Measurements from ENCODE around the gene SCYL3.
"Not testable (repeated sequence)": the region's sequence is repeated elsewhere in the genome, so short reads cannot be mapped to it uniquely, and the experiment has no call there.

SCYL3 gene

DNA sequence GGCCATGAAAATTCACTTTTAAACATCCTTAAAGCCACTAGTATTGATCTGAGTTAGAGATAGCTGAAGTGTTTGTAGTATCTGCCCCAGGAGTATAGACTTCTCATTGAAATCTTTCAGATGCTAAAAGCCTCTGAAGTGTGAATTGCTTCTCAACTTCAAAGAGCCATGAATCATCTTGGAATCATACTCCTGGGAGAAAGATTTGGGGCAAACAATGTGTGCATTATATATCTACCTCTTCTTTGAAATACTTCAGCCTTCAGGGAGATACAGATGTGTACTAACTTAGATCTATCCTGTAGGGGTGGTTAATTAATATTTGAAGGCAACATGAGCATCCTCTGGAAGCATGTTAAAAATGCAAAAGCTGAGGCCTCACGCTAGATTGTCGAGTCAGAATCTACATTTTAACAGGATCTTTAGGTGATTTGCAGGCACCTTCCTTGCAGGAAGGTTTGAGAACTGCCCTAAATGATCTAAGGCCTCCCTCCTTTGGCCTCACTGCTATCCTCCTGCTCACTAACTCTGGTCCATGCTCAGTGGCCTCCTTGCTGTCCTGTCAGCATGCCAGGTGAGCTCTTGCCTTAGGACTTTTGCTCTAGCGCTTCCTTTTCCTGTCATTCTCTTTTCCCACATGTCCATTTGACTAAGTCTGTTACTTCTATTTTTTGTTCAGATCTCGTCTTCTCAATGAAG, 6.0 kb upstream of the SCYL3 start:
- DNase-seq (ENCODE audit: low read depth): no peak

DNA sequence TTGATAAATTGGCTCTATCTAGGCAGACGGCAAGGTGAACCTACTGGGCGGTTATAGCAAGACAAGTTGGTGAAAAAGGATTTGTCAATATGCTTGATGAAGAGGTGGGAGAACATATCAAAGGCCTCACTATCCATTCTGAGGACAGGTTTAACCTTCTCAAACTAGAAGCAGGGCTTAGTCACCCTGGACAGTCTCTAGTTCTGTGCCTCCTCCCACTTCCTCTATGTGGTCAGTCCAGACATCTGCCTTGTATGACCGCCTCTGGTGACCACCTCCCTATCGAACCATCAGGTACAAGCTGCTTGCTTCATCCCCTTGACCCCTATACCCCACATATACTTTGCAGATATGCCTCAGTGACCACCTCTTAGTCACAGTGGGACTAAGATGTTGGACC, 2.3 kb upstream of the SCYL3 start:
- DNase-seq (ENCODE audit: low read depth): no peak

DNA sequence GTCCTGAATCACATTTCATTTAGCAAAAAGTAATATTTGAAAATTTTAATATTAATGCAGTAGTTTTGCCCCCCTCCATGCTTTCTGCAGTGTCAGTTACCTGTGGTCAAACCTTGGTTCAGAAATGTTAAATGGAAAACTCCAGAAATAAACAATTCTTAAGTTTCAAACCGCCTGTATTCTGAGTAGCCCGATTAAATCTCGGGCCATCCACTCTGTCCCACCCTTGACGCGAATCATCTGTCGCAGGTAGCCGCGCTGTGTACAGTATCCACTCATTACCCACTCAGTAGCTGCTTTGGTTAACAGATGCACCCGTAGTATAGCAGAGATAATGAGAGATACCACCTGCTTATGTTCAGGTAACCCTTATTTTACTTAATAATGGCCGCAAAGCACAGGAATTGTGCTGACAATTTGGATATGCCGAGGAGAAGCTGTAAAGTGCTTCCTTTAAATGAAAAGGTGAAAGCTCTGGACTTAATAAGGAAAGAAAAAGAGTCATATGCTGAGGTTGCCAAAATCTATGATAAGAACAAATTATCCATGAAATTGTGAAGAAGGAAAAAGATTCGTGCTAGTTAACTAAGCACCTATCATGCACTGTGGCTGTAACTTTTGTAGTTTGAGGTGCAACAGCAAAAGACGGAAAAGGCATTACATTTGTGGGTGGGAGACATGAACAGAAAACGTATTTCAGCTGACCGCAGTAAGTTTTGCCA, 889 bp upstream of the SCYL3 start:
- no peak for DNase-seq (ENCODE audit: low read depth)

DNA sequence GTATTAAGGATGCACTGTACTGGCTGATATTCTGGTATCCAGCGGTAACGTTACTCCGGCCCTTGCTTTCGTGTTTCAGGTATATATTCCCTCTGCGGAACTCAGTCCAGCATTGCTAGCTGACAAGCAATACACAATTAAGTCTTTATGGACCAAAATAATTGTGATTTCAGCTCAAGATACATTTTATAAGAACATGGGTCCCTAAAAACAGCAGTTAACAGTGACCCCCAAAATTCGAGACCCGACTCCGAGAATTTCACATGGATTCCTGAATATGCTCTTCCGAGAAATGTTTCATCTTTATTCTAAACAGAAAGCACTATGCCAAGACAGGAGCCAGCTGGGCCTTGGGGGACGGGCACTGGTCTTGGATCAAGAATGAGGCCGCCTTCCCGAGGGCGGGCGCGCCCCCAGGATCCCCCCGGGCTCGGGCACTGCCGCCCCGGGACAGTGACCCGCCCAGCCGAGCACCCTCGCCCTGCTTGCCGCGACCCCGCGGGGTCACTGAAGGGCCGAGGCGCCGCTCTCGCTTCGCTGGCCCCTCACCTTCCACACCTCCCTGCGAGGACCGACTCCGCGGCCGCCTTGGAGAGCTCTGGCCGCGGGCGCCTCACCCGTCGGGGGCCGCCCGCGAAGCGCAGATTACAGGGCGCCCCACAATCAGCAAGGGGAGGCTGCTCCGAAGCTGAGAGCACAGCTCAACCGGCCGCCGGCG, 610 bp downstream of the SCYL3 start:
- DNase-seq (ENCODE audit: low read depth): peak; percentile 19

DNA sequence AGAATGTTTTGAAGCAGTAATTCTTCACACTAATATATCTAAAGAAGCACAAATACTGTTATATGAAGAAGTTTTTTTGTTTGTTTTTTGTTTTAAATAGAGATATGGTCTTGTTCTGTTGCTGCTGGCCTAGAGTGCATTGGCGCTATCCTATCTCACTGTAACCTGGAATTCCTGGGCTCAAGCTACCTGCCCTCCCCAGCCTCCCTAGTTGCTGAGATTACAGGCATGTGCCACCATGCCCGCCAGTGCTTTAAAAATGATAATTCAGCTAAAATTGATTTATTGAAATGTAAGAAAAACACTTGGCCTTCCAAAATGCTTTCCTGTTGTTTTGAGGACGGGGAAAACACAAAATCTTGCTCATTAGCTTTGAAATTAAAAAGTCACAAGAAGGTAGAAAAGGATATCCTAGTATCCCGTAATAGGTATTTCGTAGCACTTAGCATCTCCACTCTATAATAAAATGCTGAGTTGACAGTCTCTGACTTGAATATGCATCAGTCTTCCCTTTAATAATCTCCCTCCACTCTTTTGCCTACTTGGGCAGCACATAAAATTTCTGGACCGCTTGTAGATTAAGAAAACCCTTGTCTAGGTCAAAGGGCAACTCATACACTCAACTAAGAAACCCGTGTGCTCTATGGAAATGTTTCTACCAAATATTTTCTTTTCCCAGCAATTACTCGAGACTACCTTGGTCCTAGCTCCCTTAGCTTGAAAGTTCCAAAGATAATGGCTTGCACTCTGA, 1.3 kb downstream of the SCYL3 start:
- DNase-seq (ENCODE audit: low read depth): no peak

DNA sequence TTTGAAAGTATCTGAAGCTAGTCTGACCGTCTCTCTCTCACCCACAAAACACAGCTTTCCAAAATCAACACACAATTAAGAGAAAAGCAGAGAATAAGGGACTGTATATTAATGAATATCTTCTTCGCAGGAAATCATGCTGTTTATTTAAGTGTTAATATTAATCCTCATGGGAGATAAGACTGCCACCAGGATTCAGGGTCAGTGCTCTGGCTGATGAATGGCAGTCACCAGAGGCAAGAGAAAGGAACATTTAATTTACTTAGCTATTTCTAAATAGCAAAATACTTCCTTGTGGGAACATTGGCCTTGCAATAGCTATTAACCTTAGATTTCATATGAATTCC, 2.2 kb downstream of the SCYL3 start:
- DNase-seq (ENCODE audit: low read depth): no peak

DNA sequence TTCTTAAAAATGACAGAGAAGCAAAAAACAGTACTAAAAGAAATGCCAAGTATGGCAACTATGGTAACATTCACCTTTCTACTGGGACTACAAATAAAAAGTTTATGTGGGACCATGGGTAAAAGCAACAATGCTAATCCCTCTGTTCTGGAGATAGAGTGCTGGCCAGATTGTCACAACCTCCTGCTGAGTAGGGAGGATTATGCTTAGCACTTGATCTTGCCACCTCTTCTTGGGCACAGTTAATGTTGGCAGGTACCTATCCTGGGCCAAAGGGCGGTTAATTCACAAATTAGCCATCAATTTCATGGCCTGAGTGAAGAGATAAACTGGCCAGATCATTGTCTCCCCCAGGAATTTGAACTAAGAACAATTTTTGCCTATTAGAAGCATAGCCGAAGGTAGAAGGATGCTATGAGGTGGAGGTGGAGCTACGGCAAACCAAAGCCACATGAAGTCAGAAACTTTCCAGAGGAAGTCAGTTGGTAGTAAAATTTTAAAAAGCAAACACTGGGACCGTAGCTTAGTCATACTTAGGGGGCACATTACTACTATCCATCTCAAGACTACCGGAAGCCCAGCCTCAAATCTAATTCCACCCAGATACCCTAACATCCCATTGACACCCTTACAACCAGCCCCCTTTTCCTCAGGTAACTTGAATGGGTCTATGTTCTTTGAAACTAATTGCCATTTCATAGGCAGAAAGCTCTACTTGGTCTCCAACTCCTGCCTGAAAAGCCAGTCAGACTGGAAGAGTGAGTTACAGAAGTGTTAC, 2.7 kb downstream of the SCYL3 start:
- peak; percentile 30 for DNase-seq (ENCODE audit: low read depth)

DNA sequence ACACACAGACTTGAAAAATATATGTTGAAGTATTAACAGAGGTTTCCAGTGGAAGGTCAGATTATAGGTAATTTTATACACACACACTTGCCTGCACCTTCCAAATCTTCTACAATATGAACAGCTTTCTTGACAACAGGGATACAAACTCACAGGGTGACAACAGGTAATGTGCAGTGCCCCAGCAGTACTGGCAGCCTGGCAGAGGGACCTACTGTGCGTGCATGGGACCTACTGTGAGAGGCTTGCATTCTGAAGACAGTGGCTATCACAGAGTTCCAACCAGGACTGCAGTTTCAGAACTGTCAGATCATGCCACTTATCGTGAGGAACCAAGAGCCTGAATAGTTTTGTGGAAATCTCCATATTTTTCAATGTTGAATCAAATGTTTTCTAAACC, 3.8 kb downstream of the SCYL3 start:
- no peak for DNase-seq (ENCODE audit: low read depth)

DNA sequence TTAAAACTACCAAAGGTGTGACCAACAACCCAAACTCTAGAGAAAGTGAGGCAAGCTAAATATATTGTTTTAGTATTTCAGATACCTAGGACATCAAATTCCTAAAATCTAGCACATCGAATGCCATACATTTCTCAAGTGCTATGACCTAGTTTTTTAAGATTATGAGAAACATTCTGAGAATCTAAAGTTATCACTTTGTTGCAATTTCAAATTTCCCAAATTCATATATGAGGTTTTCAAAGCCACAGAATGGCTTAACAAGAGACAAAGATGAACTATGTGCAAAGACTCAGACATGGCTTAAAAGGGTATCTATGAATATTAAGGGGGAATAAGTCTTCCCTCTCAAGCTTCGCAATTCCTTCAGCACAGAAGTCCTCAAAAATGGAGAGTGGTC, 6.8 kb downstream of the SCYL3 start:
- no peak for DNase-seq (ENCODE audit: low read depth)

DNA sequence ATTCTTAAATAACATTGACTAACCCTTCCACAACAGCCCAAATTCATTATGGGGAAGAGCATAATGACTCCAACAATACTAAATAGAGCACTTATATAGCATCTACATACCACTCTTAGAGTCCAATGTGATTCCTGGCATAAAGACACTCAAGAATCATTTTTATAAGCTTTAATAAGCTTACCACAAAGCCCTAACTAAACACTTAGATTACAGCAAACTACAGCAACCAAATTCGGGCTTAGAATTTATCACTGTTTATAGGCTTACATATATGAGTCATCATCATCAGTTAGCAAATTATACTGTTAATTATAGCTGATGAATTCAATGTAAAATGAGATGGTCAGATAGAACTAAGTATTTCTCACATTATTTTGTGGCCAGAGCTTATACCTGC, 7.3 kb downstream of the SCYL3 start:
- DNase-seq (ENCODE audit: low read depth): no peak

DNA sequence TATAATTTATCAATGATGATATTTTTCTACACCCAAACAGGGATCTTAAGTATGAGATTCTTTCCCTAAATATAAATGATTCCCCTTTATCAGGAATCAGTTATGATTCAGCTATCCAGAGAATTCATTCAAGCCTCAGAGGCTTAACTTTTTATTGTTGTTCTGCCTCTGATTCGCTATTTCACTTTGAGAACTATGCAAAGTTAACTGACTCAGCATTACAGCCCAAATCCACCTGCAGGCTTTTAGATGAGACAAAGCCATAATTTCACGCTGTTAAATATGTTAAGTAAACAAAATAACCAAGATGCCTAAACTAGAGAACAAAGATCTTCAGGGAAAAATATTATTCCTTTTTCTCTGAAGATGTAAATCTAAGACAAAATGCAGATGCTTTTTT, 8.5 kb downstream of the SCYL3 start:
- no peak for DNase-seq (ENCODE audit: low read depth)

DNA sequence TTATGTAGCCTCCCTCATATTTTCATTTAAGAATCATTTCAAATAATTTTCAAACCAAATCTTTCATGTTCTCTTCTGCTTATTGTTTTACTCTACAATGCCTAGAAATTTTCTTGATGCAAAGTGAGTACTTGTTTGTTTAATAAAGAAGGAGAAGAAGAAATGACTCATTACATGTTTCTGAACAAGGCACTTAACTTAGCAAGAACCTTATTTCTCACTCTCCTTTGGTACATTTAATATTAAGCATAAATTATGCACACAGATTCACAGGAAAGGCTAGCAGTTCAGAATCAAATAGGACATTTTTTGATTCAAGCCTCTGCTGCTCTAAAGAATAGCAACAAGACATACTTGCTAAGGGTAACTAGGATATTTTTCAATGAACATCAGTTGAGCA, 9.1 kb downstream of the SCYL3 start:
- no peak for DNase-seq (ENCODE audit: low read depth)

DNA sequence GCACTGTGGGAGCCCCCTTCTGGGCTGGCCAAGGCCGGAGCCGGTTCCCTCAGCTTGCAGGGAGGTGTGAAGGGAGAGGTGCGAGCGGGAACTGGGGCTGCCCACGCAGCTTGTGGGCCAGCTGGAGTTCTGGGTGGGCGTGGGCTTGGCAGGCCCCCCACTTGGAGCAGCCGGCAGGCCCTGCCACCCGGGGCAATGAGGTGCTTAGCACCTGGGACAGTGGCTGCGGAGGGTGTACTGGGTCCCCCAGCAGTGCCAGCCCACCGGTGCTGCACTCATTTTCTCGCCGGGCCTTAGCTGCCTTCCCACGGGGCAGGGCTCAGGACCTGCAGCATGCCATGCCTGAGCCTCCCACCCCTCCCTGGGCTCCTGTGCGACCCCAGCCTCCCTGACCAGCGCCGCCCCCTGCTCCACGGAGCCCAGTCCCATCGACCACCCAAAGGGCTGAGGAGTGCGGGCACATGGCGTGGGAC, 11.6 kb downstream of the SCYL3 start:
- no peak for DNase-seq (ENCODE audit: low read depth)

DNA sequence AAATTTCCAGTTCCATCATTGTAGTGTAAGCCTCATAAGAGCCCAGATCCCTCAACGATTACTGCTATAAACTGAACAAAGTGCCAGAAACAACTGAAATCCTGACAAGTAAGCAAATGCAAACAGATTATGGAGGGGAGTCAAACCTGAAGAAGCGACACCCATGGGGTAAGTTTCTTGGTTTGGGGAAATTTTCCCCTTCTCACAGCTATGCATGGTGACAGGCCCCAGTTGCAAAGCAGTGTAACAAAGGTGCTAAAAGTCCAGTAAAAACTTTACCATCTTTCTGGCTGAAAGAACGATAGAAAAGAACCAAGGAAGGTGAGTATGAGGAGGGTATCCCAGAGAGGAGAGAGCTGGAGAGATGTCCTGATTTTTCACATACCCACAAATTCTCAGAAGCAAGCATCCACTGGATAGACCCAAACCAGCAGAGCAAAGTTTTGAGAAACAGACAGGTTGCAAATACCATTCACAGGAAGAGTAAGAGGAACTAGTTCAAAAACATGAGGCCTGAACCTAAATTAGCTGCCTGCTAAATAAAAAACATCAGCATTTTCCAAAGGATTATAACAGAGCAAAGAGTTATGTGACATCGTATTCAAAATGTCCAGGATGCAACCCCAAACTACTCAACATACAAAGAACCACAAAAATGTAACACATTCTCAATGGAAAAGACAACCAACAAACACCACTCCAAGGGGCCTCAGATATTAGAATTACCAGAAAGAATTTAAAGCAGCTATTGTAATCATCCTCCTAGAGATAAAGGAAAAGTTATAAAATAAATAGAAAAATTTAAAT, 14.5 kb downstream of the SCYL3 start:
- DNase-seq (ENCODE audit: low read depth): no peak

DNA sequence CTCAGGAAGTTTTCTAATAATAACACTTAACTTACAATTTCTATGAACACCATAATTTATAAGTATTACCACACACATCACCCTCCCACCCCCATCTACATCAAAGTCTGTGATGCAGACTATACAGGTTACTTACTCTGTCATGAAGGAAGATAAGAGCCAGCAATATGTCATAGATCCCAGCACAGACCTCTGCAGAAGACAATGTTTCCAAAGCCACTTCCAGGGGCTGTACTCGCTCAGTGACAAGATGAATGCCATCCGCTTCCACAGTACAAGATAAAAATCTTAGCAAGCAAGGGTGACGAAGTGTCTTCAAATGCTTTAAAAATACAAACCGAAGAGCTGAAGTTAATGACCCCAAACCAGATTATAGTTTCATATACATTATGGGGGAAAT, 15.2 kb downstream of the SCYL3 start:
- no peak for DNase-seq (ENCODE audit: low read depth)

DNA sequence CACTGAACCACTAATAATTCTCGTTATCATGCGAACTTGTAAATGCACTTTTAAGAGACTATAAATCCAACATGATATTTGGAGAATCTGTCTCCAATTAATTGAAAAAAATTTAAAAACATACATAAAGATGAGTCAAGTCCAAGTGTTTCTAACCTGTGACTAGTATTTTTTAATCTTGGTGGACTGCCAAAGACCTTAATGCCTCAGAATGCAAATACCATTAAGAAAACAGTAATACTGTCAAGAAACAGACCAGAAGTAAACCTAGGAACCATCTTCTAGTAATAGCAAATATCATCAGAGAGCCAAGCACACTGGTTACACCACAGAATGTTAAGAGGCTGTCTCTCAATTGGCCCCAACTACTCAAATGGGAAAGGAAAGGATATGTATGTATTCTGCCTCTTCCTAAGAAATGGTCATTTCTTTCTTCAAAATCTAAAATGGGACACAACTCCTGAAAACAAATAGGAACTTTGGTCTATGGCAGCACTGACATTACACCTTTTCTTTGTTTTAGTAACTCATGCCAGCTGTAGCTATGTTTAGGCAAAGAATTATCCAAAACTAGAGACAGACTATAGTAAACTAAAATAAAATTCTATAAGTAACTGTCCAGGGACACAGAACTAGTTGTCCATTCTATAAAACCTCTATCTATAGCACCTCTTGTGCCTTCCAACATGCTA, 15.8 kb downstream of the SCYL3 start:
- no peak for DNase-seq (ENCODE audit: low read depth)

DNA sequence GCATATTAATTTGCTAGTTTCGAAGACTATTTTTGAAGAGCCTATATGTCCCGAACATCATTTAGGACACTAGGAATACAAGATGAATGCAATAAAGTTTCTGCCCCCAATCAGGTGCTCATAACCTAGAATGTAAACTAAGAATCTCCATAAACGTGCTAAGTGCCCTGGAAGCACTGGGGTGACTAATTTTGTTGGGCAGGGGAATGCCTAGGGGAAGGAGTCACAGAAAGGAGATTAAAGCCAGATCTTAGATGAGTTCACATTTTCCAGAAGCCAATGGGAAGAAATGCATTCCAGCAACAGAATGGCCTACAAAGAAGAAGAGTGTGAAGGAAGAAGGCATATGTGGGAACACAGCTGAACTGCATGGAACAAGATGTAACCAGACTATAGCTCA, 19.5 kb downstream of the SCYL3 start:
- DNase-seq (ENCODE audit: low read depth): no peak

DNA sequence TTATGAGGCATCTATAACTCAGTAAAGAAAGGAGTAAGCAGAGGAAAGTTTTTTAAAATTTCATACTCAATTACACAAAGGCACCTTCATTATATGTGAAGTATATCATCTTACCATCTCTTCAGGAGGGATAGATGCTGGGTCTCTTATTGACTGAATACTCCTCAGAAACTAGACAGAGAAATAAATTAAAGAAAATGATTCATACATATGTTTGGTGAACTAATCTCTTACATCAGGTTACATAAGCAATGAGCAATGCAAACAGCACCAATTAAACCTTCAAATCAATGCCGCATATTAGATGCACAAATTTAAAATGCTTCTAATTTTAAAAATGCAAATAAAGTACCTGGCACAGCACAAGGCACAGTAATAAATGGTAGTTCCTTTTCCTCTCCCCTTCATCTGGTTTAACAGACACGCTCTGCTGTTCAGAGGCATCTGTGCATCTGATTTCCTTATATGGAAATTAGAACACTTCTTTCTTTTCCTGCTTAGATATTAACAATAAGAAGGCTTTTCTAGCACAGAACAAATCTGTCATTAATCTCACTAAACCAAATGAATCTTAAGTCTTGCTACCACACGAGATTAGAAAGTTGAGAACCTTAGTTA, 20.0 kb downstream of the SCYL3 start:
- no peak for DNase-seq (ENCODE audit: low read depth)

DNA sequence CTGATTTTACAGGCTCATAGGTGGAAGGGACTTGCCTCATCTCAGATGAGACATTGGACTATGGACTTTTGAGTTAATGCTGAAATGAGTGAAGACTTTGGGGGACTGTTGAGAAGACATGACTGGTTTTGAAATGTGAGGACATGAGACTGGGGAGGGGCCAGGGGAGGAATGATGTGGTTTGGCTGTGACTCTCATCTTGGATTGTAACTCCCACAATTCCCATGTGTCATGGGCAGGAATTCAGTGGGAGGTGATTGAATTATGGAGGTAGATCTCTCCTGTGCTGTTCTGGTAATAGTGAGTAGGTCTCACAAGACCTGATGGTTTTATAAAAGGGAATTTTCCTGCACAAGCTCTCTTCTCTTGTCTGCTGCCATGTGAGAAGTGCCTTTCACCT, 20.8 kb downstream of the SCYL3 start:
- no peak for DNase-seq (ENCODE audit: low read depth)

DNA sequence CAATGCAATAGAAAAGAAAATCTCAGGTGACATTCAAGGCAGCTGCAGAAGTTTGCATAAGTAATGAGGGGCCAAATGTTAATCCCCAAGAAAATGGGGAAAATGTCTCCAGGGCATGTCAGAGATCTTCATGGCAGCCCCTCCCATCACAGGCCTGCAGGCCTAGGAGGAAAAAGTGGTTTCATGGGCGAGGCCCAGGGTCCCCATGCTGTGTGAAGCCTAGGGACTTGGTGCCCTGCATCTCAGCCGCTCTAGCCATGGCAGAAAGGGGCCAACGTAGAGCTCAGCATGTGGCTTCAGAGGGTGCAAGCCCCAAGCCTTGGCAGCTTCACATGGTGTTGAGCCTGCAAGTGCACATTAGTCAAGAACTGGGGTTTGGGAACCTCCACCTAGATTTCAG, 21.7 kb downstream of the SCYL3 start:
- not testable (repeated sequence) for DNase-seq (ENCODE audit: low read depth)

Measured in stimulated activated CD4-positive, alpha-beta T cell treated with anti-CD3 and anti-CD28 coated beads, Interleukin-2, amount 100 ng/mL, for 4 hours (primary cell).